SK-N-SH (cell line): ENCODE results near the gene EXOSC3. TPM values are rescaled to one million over a fixed set of nuclear protein-coding genes. Genes with fewer than 3 reads are reported as not detected.

ENCODE experiments used
- CTCF ChIA-PET: fragments of 300-600, 350-600 bp; formaldehyde crosslinking; extraction: SDS; loops from one replicate; lab custom pipeline; 2021; lab: Yijun Ruan, JAX
- POLR2A ChIA-PET: fragments of 350-600 bp; sonication (Branson Sonifier 250); formaldehyde crosslinking; extraction: SDS; loops from one replicate; lab custom pipeline; 2020; ENCODE audit warnings: antibody characterized with exemption, inconsistent platforms; lab: Yijun Ruan, JAX
- DNase-seq: peaks from one replicate; pipeline ENCODE4 v3.0.0; 2012
- H2AFZ ChIP-seq: fragments of 200-600 bp; sonication (generic); 2 replicates; pipeline ENCODE4 v1.8.1; 2016; ENCODE audit warnings: antibody characterized with exemption, mild to moderate bottlenecking, low read depth
- H3F3A ChIP-seq: fragments of 200-600 bp; sonication (generic); replicated peaks from 2 replicates; pipeline ENCODE3; 2016; ENCODE audit warnings: antibody characterized with exemption, mild to moderate bottlenecking; ENCODE audit not compliant: insufficient read depth
- H3K27ac ChIP-seq, 2 experiments: fragments of 200-500 bp in 1 of 2; fragments of 200-600 bp in 1 of 2; sonication (Bioruptor generic) in 1 of 2; sonication (generic), shearing (Covaris generic) in 1 of 2; 2 replicates each; pipeline versions ENCODE4 v1.5.1 to v1.6.1; 2014 to 2016; ENCODE audit warnings: low read depth in 2 of 2, inconsistent platforms in 1 of 2, low read length in 1 of 2, mild to moderate bottlenecking in 1 of 2, mixed read lengths in 1 of 2
- H3K27me3 ChIP-seq: fragments of 200-600 bp; sonication (generic), shearing (Covaris generic); 2 replicates; pipeline ENCODE4 v1.6.1; 2016; ENCODE audit warnings: mixed run types; ENCODE audit not compliant: insufficient read depth
- H3K36me3 ChIP-seq, 2 experiments: fragments of 200-500 bp in 1 of 2; fragments of 200-600 bp in 1 of 2; sonication (Bioruptor generic) in 1 of 2; sonication (generic) in 1 of 2; replicated peaks in 1 of 2; 2 replicates each; pipeline versions ENCODE3 to v1.5.1; 2014 to 2016; ENCODE audit warnings: low read length in 1 of 2, mild to moderate bottlenecking in 1 of 2; ENCODE audit not compliant: insufficient read depth in 2 of 2, control insufficient read depth in 1 of 2
- H3K4me1 ChIP-seq, 2 experiments: fragments of 200-500 bp in 1 of 2; fragments of 200-600 bp in 1 of 2; sonication (Bioruptor generic) in 1 of 2; sonication (generic), shearing (Covaris generic) in 1 of 2; 2 replicates each; pipeline versions ENCODE4 v1.5.1 to v1.6.1; 2014 to 2016; ENCODE audit warnings: low read depth in 1 of 2, low read length in 1 of 2, mixed run types in 1 of 2; ENCODE audit not compliant: insufficient read depth in 2 of 2, control insufficient read depth in 1 of 2
- H3K4me2 ChIP-seq: fragments of 200-600 bp; sonication (generic), shearing (Covaris generic); 2 replicates; pipeline ENCODE4 v1.6.1; 2017; ENCODE audit warnings: mixed run types
- H3K4me3 ChIP-seq, 2 experiments: fragments of 200-500 bp in 1 of 2; fragments of 200-600 bp in 1 of 2; sonication (Bioruptor generic) in 1 of 2; sonication (generic), shearing (Covaris generic) in 1 of 2; 2 replicates each; pipeline versions ENCODE4 v1.5.1 to v1.8.1; 2014 to 2016; ENCODE audit warnings: low read depth in 2 of 2, inconsistent platforms in 1 of 2, low read length in 1 of 2, mild to moderate bottlenecking in 1 of 2, mixed read lengths in 1 of 2, moderate library complexity in 1 of 2
- H3K79me2 ChIP-seq: fragments of 200-600 bp; sonication (generic); 2 replicates; pipeline ENCODE4 v1.8.1; 2017; ENCODE audit warnings: mild to moderate bottlenecking; ENCODE audit not compliant: insufficient read depth
- H3K9ac ChIP-seq: fragments of 200-600 bp; sonication (generic); 2 replicates; pipeline ENCODE4 v1.6.1; 2017; ENCODE audit warnings: mixed run types
- H3K9me2 ChIP-seq: fragments of 200-600 bp; sonication (generic); 2 replicates; pipeline ENCODE4 v1.6.1; 2017; ENCODE audit warnings: mixed run types
- H3K9me3 ChIP-seq: fragments of 200-600 bp; sonication (generic); 2 replicates; pipeline ENCODE4 v1.6.1; 2017; ENCODE audit warnings: mixed run types, mild to moderate bottlenecking, moderate library complexity
- H4K20me1 ChIP-seq: fragments of 200-600 bp; sonication (generic); 2 replicates; pipeline ENCODE4 v1.6.1; 2017; ENCODE audit warnings: mild to moderate bottlenecking, mixed run types; ENCODE audit not compliant: insufficient read depth
- EP300 ChIP-seq, 2 experiments: IDR thresholded peaks; 2 replicates each; pipeline versions ENCODE4 v1.4.0 to v1.6.1; 2012; ENCODE audit warnings: borderline replicate concordance in 1 of 2, low read depth in 1 of 2, low read length in 1 of 2
- GATA2 ChIP-seq: sonication (generic); formaldehyde crosslinking; IDR thresholded peaks from 2 replicates; pipeline ENCODE4 v1.5.0; 2020; ENCODE audit warnings: mild to moderate bottlenecking, missing genetic modification reagents
- JUND ChIP-seq: IDR thresholded peaks from 2 replicates; pipeline ENCODE4 v1.4.0; 2012
- NFIC ChIP-seq: IDR thresholded peaks from 2 replicates; pipeline ENCODE4 v1.4.0; 2012; ENCODE audit warnings: borderline replicate concordance
- RFX5 ChIP-seq: IDR thresholded peaks from 2 replicates; pipeline ENCODE4 v1.6.1; 2012; ENCODE audit warnings: mild to moderate bottlenecking, improper control_type of control experiment, low read length
- SIN3A ChIP-seq: IDR thresholded peaks from 2 replicates; pipeline ENCODE4 v1.6.1; 2012; ENCODE audit warnings: low read depth, mild to moderate bottlenecking, low read length, moderate library complexity, borderline replicate concordance
- SMC3 ChIP-seq: IDR thresholded peaks from 2 replicates; pipeline ENCODE4 v1.6.1; 2012; ENCODE audit warnings: low read depth, low read length, improper control_type of control experiment
- TAF1 ChIP-seq: IDR thresholded peaks from 2 replicates; pipeline ENCODE4 v1.6.1; 2012; ENCODE audit warnings: low read depth, mild to moderate bottlenecking, low read length, moderate library complexity, borderline replicate concordance
- WGBS: methylation state at CpG from one replicate; pipeline ENCODE4 v1.1.6; 2017; ENCODE audit warnings: low lambda C conversion rate; 5-methylcytosine and 5-hydroxymethylcytosine counted together
- polyA plus RNA-seq, 3 experiments: library from polyadenylated mRNA; depleted of rRNA; stranded (reverse); fragments of >200 nt; gene quantifications; 2 replicates each; pipeline ENCODE4 v1.2.3, GENCODE V29; 2012
- TF ChIP-seq, protein P1 (sequence below): fragments of 150-350 bp; IDR thresholded peaks from 2 replicates; pipeline ENCODE4 v1.6.1; 2017; ENCODE audit warnings: antibody characterized with exemption, low read length, low read depth, borderline replicate concordance
- TF ChIP-seq, protein P2 (sequence below): IDR thresholded peaks from 2 replicates; pipeline ENCODE4 v1.4.0; 2012; ENCODE audit warnings: low read depth, borderline replicate concordance
- TF ChIP-seq, protein P3 (sequence below): IDR thresholded peaks from 2 replicates; pipeline ENCODE4; 2012

Gene EXOSC3
- polyA plus RNA-seq, 1 of the 3 experiments (the other 2 are of a cell fraction): 53.6 TPM

DNA sequence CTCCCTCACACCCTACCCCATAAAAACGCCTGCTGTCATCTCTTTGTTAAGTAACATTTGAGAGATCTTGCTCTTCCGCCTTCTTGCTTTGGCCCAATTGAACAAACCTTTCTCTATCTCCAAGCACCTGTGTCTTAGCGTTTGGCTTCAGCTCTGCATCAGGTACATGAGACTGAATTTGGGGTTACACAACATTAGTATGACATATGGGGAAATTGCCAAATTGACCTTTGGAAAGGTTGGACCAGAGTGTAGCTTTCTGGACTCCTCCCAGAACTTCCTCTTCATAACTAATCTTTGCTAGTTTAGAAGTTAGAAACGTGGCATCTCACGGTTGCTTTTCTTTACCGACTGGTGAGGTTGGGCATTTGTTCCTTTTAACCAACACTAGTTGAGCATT, 3.5 kb upstream of the EXOSC3 start (continued):
- TF ChIP-seq, protein P1, sequence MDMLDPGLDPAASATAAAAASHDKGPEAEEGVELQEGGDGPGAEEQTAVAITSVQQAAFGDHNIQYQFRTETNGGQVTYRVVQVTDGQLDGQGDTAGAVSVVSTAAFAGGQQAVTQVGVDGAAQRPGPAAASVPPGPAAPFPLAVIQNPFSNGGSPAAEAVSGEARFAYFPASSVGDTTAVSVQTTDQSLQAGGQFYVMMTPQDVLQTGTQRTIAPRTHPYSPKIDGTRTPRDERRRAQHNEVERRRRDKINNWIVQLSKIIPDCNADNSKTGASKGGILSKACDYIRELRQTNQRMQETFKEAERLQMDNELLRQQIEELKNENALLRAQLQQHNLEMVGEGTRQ: no peak
- TF ChIP-seq, protein P2, sequence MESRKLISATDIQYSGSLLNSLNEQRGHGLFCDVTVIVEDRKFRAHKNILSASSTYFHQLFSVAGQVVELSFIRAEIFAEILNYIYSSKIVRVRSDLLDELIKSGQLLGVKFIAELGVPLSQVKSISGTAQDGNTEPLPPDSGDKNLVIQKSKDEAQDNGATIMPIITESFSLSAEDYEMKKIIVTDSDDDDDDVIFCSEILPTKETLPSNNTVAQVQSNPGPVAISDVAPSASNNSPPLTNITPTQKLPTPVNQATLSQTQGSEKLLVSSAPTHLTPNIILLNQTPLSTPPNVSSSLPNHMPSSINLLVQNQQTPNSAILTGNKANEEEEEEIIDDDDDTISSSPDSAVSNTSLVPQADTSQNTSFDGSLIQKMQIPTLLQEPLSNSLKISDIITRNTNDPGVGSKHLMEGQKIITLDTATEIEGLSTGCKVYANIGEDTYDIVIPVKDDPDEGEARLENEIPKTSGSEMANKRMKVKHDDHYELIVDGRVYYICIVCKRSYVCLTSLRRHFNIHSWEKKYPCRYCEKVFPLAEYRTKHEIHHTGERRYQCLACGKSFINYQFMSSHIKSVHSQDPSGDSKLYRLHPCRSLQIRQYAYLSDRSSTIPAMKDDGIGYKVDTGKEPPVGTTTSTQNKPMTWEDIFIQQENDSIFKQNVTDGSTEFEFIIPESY: no peak
- TF ChIP-seq RFX5: no peak

DNA sequence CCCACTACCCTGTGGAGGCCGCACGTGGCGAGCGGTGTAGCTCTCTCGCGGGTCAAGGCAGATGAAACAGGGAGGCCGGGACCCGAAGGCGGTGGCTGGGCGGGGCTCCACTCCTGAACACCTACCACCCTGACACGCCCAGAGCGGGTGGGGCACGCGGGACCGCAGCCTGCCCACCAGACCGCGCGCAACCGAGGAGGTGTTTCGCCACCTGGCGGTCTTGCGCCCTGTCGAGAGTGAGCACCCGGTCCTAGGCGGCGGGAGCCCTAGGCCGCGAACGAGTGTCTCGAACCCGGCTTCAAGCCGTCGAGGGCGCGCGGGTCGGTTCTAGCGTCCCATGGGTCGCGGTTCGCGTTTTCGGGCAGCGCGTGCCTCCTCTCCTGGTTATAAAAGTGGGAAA, 2.2 kb upstream of the EXOSC3 start:
- CTCF ChIA-PET: no interaction called here
- 97% methylated on average over 37 of the region's 45 CpGs for WGBS
- H3K4me1 ChIP-seq: peaks cover 5 to 14% of the 10 kb centered on the region in 2 experiments; a peak in 3 of 4 replicates

DNA sequence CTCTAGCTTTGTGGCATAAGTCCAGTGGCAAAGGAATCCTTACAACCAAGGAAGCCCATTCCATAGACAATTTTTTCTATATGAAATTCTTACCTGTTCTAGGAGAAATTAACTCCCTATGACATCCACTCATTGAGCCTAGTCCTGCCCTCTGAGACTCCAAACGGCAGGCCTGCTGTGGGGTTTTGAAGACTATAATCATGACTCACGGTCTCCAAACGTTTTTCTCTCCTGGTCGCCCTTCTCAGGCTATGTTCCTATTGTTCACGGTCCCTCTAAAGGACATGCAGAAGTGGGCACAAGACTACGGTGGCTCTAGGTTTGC, 611 bp downstream of the EXOSC3 start:
- H3K27ac ChIP-seq: peak overlapping the region; percentile 51 to 85
- no peak for DNase-seq
- no peaks in the 10 kb centered on the region for H4K20me1 ChIP-seq
- H3K4me2 ChIP-seq: peak overlapping the region; percentile 95
- 1% methylated on average over 6 of the region's 6 CpGs for WGBS
- no peaks in the 10 kb centered on the region for H3K9me2 ChIP-seq
- H3K4me3 ChIP-seq: peak overlapping the region; percentile 89 to 99
- H3K4me1 ChIP-seq: peaks cover 5 to 13% of the 10 kb centered on the region in 2 experiments; a peak in 3 of 4 replicates
- no peak for TF ChIP-seq JUND
- no peak for TF ChIP-seq TAF1
- TF ChIP-seq SIN3A: no peak
- TF ChIP-seq NFIC: no peak
- TF ChIP-seq EP300 (IDR thresholded peaks at IDR 0.05; ENCODE audit: borderline replicate concordance in 1 of 2, low read depth in 1 of 2, low read length in 1 of 2): no peak
- H3F3A ChIP-seq: peaks cover 24% of the 10 kb centered on the region
- no peaks in the 10 kb centered on the region for H3K9me3 ChIP-seq
- ChIA-PET CTCF (interaction anchor here (1.5 to 1.7 kb wide), 3 partner anchors 13 to 192 kb away, joined by 4 to 5 read pairs (median 5); partner anchors contain the start of gene TOMM5), POLR2A (interaction anchor here (1.1 to 1.9 kb wide), 3 partner anchors 31 to 203 kb away, joined by 3 to 10 read pairs (median 4); partner anchors contain the start of genes TOMM5 and TRMT10B)
- H3K36me3 ChIP-seq: peaks cover 46 to 47% of the 10 kb centered on the region in 2 experiments
- H3K27me3 ChIP-seq: no peaks in the 10 kb centered on the region
- peak overlapping the region; percentile 52; the same call in 1 of the 2 replicates for H2AFZ ChIP-seq
- H3K79me2 ChIP-seq: peaks cover 48% of the 10 kb centered on the region
- peak overlapping the region; percentile 87 for H3K9ac ChIP-seq

More for the DNA sequence above, 2.2 kb upstream of the EXOSC3 start:
- H4K20me1 ChIP-seq: no peaks in the 10 kb centered on the region
- no peaks in the 10 kb centered on the region for H3K27me3 ChIP-seq
- H3K4me3 ChIP-seq: no peak overlapping the region
- peaks cover 28% of the 10 kb centered on the region for H3K79me2 ChIP-seq
- no peak overlapping the region for H3K27ac ChIP-seq
- H3K9me3 ChIP-seq: no peaks in the 10 kb centered on the region
- no peaks in the 10 kb centered on the region for H3K9me2 ChIP-seq
- POLR2A ChIA-PET: no interaction called here
- peaks cover 18 to 19% of the 10 kb centered on the region in 2 experiments for H3K36me3 ChIP-seq
- TF ChIP-seq SMC3 (no peak), EP300 (IDR thresholded peaks at IDR 0.05; ENCODE audit: borderline replicate concordance in 1 of 2, low read depth in 1 of 2, low read length in 1 of 2) (no peak), GATA2 (CRISPR knock-in tag) (no peak)
- TF ChIP-seq, protein P3, sequence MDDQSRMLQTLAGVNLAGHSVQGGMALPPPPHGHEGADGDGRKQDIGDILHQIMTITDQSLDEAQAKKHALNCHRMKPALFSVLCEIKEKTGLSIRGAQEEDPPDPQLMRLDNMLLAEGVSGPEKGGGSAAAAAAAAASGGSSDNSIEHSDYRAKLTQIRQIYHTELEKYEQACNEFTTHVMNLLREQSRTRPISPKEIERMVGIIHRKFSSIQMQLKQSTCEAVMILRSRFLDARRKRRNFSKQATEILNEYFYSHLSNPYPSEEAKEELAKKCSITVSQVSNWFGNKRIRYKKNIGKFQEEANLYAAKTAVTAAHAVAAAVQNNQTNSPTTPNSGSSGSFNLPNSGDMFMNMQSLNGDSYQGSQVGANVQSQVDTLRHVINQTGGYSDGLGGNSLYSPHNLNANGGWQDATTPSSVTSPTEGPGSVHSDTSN: no peak
- peaks cover 6% of the 10 kb centered on the region for H3F3A ChIP-seq
- DNase-seq: no peak
- no peak overlapping the region for H3K4me2 ChIP-seq
- H3K9ac ChIP-seq: no peak overlapping the region
- no peak overlapping the region for H2AFZ ChIP-seq
